Measurements from ENCODE around the gene MYCBP2. TPM values are rescaled to one million over a fixed set of nuclear protein-coding genes. Genes with fewer than 3 reads are reported as not detected.
"Not testable (repeated sequence)": the region's sequence is repeated elsewhere in the genome, so short reads cannot be mapped to it uniquely, and the experiment has no call there.

Gene MYCBP2
- total RNA-seq, 4 donors from 2014 or later: 115 to 165 (median 131) TPM

GRCh38 chr13:77325371-77325980 is 1.4 kb downstream of the MYCBP2 start:
- intact Hi-C loops (cut with DNase I): no loop called here
- H3K27ac ChIP-seq: peak overlapping the region; percentile 9 to 59 (median 47)
- DNase-seq: no peak
- H3K27me3 ChIP-seq: no peaks in the 10 kb centered on the region
- no peak for TF ChIP-seq POLR2A (IDR thresholded peaks at IDR 0.05)
- TF ChIP-seq CTCF (IDR thresholded peaks at IDR 0.05): no peak
- WGBS, 2 donors: 7 to 14% methylated on average over 11 of the region's 11 CpGs
- H3K4me3 ChIP-seq (replicated peaks in 1 of 3): peak overlapping the region; percentile 27 to 86 (median 81)
- peaks cover 10 to 12% of the 10 kb centered on the region in 2 donors for H3K4me1 ChIP-seq
- no peaks in the 10 kb centered on the region for H3K9me3 ChIP-seq
- no peaks in the 10 kb centered on the region for H3K36me3 ChIP-seq

DNA sequence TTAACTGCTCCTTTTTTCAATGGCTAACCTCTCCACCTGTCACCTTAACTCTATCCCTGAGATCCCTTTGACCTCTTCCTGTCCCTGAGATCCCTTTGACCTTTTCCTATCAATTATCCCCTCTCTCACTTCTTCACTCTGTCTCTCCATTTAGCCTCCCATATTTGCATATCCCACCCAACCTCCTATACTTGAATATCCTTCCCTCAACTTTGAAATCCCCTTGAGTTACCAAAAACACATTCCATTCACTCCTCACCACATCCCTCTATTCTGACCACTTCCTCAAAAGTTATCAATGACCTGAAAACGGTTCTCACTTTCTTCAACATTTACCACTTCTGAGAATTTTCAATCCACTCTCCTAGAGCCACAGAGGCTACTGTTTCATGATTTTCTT is 3.0 kb downstream of the MYCBP2 start:
- Histone ChIP-seq H3K27ac (no peak overlapping the region), H3K27me3 (no peaks in the 10 kb centered on the region), H3K36me3 (no peaks in the 10 kb centered on the region), H3K9me3 (no peaks in the 10 kb centered on the region), H3K4me3 (replicated peaks in 1 of 3) (no peak overlapping the region), H3K4me1 (peaks cover 10 to 12% of the 10 kb centered on the region in 2 donors)
- intact Hi-C loops (cut with DNase I): no loop called here
- no peak for DNase-seq
- TF ChIP-seq POLR2A (IDR thresholded peaks at IDR 0.05): no peak
- no peak for TF ChIP-seq CTCF (IDR thresholded peaks at IDR 0.05)
- WGBS, 2 donors: 51 to 55% methylated on average over 1 of the region's 1 CpG

DNA sequence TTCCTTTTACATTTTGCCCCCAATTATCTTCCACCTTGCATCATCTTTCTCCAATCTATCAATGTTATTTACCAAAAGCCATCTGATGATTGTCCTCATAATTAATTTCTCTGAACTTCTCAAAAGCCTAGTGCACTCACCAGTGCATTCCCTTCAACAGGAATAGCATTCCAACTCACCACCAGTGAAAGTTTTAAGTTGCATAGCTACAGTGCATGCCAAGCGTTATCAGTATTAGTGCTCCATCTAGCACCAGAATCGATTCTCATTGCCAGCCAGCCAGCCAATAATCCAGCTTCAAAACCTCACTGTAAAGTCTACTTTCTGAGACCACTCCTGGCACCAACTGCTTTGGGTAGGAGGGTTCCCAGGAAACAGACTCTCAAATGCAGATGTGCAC is 7.4 kb downstream of the MYCBP2 start:
- H3K4me1 ChIP-seq: peaks cover 4% of the 10 kb centered on the region in 2 donors
- no peak overlapping the region for H3K27ac ChIP-seq
- WGBS, 2 donors: 82 to 86% methylated on average over 2 of the region's 2 CpGs
- no peaks in the 10 kb centered on the region for H3K36me3 ChIP-seq
- no peak for DNase-seq
- intact Hi-C loops (cut with DNase I): no loop called here
- H3K4me3 ChIP-seq (replicated peaks in 1 of 3): no peak overlapping the region
- H3K27me3 ChIP-seq: no peaks in the 10 kb centered on the region
- no peaks in the 10 kb centered on the region for H3K9me3 ChIP-seq
- TF ChIP-seq CTCF (IDR thresholded peaks at IDR 0.05): no peak
- no peak for TF ChIP-seq POLR2A (IDR thresholded peaks at IDR 0.05)

- Histone ChIP-seq H3K27ac (no peak overlapping the region), H3K9me3 (no peaks in the 10 kb centered on the region), H3K36me3 (no peaks in the 10 kb centered on the region), H3K4me1 (peaks cover 0 to 4% of the 10 kb centered on the region in 2 donors), H3K4me3 (replicated peaks in 1 of 3) (no peak overlapping the region), H3K27me3 (no peaks in the 10 kb centered on the region)
- 63 to 69% methylated on average over 2 of the region's 2 CpGs for WGBS, 2 donors
- TF ChIP-seq CTCF (IDR thresholded peaks at IDR 0.05) (no peak), POLR2A (IDR thresholded peaks at IDR 0.05) (no peak)
- no peak for DNase-seq
- intact Hi-C loops (cut with DNase I): no loop called here
These were observed 8.2 kb downstream of the MYCBP2 start for GRCh38 chr13:77318741-77319140.

- no peak for DNase-seq
- no peak overlapping the region for H3K4me3 ChIP-seq (replicated peaks in 1 of 3)
- 72 to 76% methylated on average over 4 of the region's 4 CpGs for WGBS, 2 donors
- H3K27me3 ChIP-seq: no peaks in the 10 kb centered on the region
- H3K36me3 ChIP-seq: no peaks in the 10 kb centered on the region
- peak overlapping the region in 2 of 3 donors; percentile 27 to 30 for H3K27ac ChIP-seq
- H3K9me3 ChIP-seq: no peaks in the 10 kb centered on the region
- intact Hi-C loops (cut with DNase I): no loop called here
- peaks cover 0 to 4% of the 10 kb centered on the region in 2 donors for H3K4me1 ChIP-seq
- TF ChIP-seq CTCF (IDR thresholded peaks at IDR 0.05) (no peak), POLR2A (IDR thresholded peaks at IDR 0.05) (no peak)
These were observed 10.5 kb downstream of the MYCBP2 start for GRCh38 chr13:77316430-77316829.

GRCh38 chr13:77315509-77315908 is 11.4 kb downstream of the MYCBP2 start:
- H3K4me3 ChIP-seq (replicated peaks in 1 of 3); DNase-seq; H3K36me3 ChIP-seq; intact Hi-C loops (cut with DNase I); H3K9me3 ChIP-seq; H3K27ac ChIP-seq; H3K27me3 ChIP-seq: not testable (repeated sequence)
- 70 to 71% methylated on average over 7 of the region's 7 CpGs for WGBS, 2 donors
- H3K4me1 ChIP-seq: peaks cover 8 to 12% of the 10 kb centered on the region in 2 donors
